Mucosa of gallbladder (tissue), 1 donor: ENCODE results near the gene C14orf119. TPM values are rescaled to one million over a fixed set of nuclear protein-coding genes. Genes with fewer than 3 reads are reported as not detected.

Experiments
- DNase-seq: peaks from one replicate; pipeline ENCODE4 v3.0.0-alpha.2; 2020; ENCODE audit warnings: low spot score
- total RNA-seq: library from RNA; stranded (reverse); gene quantifications from one replicate; pipeline ENCODE4 v1.2.1, GENCODE V29; 2021
- donor health status: DM: no; HTN: no; CAD: no.

C14orf119 gene
- total RNA-seq, 1 donor from 2014 or later: 46.1 TPM

DNA sequence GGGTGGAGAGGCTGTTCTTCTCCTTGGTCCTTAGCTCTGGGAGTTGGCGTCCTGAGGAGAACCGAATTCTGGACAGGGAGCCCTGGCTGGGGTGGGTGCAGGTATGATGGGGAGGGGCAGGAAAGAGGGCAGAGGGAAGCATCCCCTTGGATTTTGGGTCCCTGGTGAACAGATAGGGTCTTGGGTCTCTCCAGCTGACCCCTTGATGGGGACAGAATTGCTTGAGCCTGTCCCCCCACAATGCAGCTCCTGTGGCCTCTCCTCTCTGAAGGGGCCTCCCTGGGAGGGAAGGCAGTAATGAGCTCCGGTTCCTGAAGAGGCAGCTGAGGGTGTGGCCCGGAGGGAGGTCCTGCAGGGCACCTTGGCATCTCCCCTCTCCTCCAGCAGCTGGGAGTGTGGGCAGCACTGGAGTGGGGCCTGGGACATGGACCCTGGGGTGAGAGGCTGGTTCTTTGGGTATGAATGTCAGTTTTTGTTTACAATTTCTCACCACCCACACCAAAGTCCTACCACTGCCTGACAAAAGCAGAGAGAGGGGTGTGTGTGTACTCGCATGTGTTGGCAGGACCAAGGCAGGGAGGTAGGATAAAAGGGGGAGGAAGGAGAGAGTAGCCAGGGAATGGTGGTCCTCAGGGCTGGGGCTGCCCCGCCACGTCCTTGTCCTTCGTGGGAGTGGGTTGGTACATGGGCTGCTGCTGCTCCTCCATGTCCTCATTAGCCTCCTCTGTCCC, 31.4 kb downstream of the C14orf119 start:
- DNase-seq: no peak

DNA sequence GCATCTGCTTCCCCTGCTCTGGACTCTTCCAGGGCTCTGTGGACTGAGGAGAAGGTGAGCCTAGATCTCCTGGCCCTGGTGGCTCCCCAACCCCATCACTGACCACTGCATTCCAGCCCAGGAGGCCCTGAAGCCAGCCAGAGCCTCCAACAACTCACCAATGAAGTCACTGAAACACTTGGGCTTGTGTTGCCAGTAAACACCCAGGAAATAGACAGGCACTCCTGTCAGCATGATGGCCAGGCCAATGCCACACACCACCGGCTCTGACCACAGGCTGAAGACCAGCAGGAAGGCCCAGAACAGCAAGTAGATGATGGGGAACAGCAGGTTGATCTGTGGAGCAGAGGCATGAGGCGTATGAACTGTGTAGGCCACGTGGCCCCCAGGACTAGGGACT, 32.6 kb downstream of the C14orf119 start:
- DNase-seq: no peak

DNA sequence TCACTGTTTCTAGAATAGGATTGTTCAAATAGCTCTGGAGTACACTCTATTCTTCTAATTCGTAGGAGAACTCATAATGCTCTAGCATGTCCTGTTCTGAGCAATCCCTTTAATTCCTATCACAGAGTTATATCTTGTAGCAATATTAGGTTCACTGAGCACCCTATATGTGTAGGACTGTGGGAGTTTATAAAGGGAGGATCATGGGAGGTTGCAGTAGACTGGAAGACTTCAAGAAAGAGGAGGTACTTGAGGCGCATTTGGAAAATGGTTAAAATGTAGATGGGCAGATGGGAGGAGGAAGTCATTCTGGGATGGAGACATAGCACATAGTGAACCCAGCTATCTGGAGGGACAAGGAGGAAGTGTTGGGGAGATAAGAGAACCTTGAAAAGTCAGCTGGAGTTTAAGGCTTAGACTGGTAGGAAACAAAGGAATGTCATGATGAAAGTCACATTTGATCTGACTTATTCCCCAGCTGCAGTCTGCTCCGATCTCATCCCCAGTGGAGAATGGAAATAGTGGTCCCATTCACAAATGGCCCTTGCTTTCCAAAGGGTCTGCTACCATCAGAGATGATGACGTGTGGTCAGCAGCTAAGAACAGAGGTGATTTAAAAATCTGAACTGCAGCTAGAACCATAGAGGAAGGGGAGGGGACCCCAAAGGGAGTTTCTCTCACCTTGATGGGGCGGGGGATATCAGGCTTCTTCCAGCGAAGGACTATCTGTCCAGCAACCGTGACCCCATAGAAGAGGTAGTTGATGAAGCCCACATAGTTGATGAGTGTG, 33.9 kb downstream of the C14orf119 start:
- no peak for DNase-seq

DNA sequence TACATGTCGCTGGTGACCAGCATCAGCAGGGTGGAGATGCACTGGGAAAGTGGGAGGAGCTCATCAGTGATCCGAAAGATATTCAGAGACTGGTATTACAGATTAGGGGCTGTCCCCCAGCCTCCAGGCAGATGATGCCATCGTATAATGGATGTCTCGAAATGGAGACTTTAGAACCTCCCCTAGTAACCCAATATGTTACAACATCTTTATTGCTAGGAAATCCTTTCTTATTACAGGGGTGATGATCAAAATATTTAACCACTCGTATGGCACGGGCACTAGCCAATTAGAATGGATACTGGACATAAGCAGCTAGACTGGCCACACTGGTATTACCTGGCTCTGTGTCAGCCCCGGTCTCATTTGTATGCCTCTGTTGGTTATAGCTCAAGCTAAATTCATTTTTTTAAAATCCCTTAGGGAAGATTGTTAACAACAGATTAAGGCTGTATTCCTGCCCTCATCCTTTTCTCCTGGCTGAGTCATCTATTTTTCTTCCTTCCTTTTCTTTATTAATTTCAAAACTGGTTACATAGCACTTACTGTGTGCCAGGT, 34.5 kb downstream of the C14orf119 start:
- no peak for DNase-seq

DNA sequence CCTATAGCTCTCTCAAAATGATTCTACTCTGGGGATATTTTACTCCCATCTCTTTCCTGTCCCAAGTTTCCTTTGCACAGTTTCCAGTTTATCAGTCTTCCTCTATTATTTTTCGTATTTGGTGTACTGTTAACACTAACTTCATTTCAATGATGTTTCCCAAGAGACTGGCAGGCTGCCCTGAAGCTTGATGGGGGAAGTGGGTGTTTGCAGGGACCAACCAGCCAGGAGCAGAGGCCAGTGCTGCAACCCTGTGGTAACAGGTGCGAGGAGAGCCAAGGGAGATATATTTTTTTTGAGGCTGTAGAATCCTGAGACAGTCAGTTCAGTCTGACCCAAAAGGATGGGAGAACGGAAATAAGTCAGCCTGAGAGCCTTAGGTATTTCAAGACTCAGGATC, 35.6 kb downstream of the C14orf119 start:
- DNase-seq: no peak

DNA sequence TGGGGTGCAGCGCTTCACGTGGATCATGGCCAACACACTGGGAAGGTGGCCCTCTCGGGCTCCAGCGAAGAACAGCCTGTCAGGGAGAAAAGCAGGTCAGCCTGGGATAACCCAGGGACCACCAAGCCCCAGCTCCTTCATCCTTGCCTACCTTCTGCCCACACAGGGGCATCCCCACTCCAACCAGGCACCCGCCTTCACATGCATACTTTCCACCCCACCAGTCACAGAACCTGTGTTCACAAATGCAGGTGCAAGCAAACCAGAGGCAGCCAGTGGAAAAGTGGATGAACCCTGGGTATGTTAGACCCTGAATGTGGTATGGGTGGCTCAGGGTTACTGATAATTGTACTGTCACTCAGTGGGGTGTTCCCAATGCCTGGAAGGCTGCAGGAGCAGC, 36.2 kb downstream of the C14orf119 start:
- no peak for DNase-seq

DNA sequence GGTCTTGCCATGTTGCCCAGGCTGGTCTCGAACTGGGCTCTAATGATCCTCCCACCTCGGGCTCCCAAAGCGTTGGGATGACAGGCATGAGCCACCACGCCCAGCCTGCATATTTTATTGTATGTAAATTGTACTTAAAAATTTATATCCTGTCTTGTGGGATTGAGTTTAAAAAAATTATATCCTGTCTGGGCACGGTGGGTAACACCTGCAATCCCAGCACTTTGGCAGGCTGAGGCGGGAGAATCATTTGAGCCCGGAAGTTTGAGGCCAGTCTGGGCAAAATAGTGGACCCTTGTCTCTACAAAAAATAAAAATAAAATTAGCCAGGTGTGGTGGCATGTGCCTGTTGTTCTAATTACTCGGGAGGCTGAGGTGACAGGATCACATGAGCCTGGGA, 37.7 kb downstream of the C14orf119 start:
- DNase-seq: no peak

DNA sequence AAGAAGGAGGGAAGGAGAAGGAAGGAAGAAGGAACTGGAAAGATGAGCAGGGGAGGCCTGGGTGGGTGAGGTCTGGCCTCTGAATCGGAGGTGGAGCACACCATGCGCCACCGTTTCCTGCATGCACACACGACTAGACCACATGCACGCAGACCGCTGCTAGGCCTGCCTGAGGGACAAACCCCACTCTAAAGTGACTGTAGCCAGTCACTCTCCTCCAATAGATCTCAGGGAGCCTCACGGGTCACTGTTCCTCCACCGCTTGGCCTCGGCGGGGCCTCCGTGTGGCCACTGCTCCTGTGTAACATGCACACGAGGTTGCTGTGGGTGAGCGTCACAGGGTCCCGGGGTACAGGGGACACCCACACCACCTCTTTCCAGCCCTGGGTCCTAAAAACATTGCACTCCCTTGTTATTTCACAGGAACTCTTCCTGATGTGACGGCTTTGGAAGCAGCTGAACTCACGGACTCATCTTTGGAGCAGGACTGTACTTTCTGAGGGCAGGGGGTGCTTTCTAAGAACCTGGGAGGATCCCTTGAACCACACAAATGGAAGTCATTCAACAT, 41.3 kb downstream of the C14orf119 start:
- DNase-seq: no peak

DNA sequence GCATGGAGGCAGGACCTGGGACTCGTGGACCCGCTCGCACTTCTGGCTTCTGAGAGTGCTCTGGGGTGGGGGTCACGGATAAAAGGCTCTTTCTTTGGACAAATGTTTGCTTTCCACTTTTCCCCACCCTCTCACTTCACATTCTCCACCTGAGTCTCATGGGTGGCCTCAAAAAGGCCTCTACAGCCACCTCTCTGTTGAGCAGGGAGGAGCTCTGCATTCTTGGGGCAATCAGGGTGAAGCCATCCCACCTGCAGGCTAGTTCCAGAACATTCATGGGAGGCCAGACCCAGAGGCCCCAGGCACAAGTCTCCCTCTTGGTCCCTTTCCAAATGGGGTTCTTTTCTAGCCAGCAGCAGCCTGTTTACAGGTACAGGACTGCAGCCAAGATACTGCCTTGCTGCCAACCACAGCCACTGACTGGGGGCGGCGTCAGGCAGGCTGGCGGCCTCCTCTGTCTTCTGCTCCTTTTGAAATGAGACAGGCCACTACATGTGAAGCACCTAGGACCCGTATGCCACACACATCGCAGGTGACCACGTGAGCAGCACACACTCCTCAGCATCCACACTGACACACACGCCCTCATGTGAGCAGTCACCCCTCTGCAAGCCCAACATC, 42.0 kb downstream of the C14orf119 start:
- DNase-seq: no peak

DNA sequence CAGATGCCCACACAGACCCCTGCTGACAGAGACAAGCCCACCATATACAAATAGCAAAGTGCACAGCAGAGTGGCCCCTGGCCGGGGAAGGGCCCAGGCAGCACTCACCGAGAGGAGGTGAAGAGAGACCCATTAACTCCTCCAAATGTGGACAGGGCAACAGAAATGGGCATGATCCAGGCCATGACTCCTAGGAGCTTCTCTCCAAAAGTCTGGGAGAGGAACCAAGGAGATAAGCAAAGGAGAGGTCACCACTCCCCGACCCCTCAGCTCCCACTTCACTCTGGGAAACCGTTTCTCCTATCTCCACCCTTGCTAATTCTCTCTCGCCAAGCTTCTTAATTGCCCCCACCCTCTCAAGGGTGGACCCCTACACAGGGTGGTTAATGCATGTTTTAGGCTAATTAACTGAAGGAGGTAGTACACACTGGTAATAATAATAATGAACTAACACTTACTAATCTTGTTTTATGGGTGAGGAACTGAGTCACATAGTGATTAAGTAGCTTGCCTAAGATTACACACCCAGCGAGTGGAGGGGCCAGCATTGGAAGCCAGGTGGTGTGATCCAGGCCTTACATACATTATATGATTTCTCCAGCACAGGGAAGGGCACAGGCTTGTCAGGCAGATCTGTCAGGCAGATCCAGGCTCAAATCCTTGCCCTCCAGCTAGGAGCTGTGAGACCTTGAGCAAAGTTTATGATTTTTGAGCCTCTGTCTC, 42.7 kb downstream of the C14orf119 start:
- DNase-seq: no peak

DNA sequence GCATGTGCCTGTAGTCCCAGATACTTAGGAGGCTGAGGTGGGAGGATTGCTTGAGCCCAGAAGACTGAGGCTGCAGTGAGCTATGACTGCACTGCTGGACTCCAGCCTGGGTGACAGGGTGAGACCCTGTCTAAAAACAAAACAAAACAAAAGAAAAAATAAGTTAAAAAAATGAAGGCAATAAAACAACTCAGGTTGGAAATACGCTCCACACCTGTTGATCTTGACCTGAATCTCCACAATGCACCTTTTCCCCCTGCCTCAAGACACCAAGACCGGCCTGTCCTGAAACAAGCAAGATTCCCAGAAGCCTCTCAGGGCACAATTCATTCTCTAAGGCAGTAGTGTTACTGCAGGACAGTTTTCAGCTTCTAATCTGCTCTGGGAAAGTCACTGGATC, 44.6 kb downstream of the C14orf119 start:
- DNase-seq: no peak

DNA sequence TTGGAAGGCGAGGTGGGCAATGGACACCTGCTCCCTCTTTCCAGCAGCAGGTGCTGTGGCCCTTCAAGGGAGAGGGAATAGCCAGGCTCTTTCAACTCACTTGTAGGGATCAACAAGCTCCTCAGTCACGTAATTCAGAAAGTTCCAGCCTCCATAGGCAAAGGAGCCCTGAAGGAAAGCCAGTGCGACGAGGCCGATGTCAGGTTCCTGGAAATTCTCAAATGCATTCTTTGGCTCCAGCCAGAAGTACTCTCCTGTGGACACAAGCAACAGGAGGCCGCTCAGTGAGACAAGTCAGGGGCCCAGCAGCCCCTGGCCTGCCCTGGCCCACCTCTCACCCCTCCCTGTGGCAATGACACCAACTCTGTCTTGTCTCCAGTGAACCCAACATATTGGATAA, 45.1 kb downstream of the C14orf119 start:
- no peak for DNase-seq

DNA sequence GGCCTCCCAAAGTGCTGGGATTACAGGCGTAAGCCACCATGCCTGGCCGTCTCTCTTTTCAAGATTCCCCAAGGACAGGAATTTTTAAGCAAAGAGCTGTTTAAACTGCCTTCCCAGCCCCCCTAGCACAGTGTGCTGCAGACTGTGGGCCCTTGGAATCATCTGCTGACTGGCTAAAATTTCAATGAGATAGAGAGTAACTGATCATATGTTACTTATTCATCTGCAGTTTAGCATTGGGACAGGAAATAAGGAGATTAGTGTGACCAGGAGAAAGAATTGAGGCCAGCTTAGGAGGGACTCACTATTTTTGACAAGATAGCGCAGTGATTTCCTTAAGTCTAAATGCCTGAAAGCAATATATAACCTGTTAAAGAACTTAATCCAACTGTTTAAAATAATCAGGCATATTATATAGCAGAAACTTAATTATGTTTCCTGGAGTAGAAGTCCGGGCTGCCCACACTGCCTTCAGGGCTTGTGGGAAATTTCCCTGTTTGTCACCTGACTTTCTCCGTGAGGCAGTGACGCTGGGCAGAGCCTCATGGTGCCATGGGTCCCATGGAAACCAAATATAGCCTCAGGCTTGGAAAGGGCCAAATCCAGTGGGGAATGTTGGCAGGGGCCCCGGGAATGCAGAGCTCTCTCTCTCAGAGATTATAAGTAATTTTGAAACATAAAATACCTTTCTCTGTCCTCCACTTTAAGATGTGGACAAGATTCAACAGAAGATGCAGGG, 46.6 kb downstream of the C14orf119 start:
- peak; percentile 50 for DNase-seq

DNA sequence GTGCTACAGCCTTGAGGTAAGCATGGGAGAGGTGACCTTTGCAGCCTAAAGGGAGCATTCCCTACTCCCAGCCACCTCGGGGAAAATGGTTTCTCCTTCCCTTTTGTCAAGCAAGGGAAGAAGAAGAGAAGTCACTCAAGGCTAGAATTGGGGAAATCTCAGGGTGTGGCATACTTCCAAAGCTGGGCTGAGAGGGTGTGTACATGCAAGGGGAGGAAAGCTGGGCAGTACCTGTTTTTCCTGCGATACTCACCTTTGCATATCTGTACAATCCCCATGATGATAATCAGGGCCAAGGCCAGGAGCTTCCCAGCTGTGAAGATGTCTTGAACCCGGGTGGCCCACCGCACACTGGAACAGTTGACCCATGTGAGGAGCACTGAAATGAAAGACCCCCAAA, 47.5 kb downstream of the C14orf119 start:
- no peak for DNase-seq

DNA sequence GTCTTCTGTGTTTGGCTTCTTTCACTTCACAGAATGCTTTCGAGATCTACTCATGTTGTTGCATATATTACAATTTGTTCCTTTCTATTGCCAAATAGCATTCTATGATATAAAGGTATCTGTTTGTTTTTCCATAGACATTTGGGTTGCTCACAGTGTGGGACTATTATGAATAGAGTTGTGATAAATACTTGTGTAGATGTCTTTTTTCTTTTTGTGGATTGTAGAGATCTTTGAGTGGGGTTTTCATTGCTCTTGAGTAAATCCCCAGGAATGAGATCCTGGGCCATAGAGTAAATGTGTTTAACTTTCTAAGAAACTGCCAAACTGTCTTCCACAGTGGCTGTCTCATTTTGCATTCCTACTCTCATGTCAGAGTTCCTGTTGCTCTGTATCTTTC, 48.6 kb downstream of the C14orf119 start:
- DNase-seq: no peak

DNA sequence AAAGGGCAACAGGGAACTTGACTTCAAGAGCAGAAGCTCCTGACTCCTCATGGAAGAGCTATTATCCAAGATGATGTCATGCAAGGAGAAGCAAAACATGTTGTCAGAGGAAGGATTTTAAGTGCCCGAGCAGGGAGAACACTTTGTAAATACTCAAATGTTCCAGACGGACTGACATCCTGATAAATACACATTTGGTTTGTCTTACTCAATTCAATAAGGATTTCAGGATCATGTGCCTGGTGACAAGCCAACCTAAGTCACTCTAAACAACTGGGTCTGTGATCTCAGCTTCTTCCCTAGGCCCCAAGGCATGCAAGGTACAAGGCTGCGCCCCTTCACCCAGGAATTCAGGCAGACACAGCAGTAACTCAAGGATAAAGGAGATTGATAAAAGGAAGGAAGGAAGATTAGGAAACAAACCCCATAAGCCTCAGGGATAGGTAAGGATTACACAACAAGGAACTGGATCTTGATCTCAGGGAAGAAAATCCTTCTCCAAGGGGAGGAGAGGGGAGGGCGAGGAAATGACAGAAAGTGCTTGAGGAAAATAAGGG, 50.6 kb downstream of the C14orf119 start:
- DNase-seq: no peak

DNA sequence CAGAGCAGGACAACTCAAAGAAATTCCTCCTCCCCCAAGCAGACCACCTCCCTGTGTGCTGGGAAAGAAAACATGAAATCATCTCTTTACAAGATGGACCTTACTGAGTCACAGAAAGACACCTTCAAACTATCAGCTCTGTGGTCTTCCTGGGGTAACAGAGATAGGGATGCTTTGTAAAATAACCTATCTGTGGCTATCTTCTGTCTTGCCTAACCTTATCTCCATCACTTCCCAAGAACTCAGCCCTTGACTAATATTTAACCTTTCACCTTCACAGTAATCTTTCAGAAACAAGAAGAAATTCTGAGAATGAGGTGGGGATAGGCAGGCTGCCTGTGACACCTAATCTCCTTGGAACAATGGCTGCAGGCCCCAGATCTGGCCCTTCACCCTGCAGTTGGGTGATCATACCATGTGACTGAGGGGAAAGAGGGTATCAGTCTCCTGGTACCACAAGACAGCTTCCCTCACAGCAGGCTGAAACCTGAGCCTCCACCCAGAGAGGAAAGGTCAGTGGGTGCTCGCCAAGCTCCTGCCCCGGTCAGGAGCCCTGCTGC, 51.1 kb downstream of the C14orf119 start:
- no peak for DNase-seq

DNA sequence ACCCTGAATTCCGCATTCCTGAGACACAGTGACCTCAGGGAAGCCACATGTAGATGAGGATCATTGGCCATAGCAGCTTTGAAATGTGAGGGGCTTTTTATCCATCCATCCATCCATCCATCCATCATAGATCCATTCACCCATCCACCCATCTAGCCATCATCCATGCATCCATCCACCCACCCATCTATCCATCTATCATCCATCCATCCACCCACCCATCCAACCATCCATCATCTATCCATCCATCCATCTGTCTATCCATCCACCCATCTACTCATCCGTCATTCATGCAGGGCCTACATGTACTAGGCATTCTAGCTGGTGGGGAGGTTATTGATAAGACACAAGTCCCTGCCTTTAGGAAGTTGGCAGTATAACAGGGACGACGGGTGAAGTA, 51.7 kb downstream of the C14orf119 start:
- no peak for DNase-seq

DNA sequence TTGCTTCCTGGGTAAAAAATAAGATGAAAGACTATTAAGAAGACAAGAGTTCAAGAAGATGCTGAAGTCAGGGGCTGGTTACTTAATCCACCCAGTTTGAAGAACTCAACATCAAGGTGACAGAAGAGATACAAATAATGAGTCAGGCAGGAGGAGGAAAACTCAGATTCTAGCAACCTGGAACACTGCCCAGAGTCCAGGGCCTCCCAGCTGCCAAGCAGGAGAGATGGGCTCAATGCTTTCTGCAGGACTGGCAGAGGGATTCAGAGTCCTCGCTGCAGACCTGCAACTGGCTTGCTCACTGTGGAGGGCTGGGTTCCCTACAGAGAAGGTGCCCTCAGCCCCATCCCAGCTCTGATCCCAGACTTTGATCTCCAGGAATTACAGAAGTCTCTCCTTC, 52.4 kb downstream of the C14orf119 start:
- DNase-seq: peak; percentile 32

DNA sequence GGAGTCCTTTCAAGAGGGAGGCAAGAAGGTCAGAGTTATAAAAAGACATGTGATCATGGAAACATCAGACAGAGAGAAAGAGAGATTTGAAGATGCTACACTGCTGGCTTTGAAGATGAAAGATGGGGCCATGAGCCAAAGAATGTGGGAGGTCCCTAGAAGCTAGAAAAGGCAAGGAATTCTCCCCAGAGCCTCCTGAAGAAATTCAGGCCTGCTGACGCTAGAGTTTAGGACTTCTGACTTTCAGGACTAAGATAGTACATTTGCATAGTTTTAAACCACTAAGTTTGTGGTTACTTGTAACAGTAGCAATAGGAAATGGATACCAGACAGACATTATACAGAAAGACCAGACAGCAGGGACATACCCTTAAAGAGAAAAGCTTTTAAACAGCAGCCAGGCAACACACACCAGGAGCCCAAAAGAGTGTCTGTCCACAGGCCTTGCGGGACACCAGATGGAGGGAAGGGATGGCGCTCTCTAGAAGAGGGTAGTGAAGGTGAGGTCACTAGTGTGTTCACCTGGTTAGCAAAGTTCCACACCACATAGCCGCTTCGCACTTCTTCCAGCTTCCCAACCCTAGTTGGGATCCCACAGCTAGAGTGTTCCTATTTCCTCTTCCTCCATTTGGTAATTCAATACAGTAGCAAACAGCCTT, 53.4 kb downstream of the C14orf119 start:
- no peak for DNase-seq
